ENCODE data around the gene SMYD2. TPM values are rescaled to one million over a fixed set of nuclear protein-coding genes. Genes with fewer than 3 reads are reported as not detected.

SMYD2 gene
- total RNA-seq, 1 donor from 2014 or later: 34.8 TPM

DNA sequence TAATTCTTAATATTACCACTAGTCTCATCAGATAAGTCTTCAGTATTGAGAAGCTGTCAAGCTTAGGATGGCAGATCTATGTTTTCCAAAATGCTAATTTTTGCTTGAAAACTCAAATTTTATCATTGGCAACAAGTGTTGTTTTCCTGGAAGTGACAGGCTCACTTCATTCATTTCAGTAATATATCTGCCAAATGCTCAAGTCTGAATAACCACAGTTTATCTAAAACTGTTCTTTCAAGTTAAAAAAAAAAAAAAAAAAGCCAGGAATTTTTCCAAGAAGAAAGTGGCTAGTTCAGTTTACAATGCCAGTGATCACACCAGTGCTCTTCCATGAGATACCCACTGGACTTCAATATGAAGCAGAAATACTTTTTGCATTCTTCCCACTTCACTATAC lies 20.6 kb downstream of the SMYD2 start:
- no peak overlapping the region for H3K4me3 Mint-ChIP-seq
- DNase-seq (ENCODE audit: low spot score in 2 of 2, unreplicated experiment in 2 of 2): no peak
- no peak for TF ChIP-seq CTCF (IDR thresholded peaks at IDR 0.05; ENCODE audit: unreplicated experiment)
- no peaks in the 10 kb centered on the region for H3K9me3 Mint-ChIP-seq
- no peaks in the 10 kb centered on the region for H3K36me3 Mint-ChIP-seq
- H3K27ac Mint-ChIP-seq: no peak overlapping the region
- H3K27me3 Mint-ChIP-seq (ENCODE audit: low read depth): no peaks in the 10 kb centered on the region
- peaks cover 23% of the 10 kb centered on the region for H3K4me1 Mint-ChIP-seq

DNA sequence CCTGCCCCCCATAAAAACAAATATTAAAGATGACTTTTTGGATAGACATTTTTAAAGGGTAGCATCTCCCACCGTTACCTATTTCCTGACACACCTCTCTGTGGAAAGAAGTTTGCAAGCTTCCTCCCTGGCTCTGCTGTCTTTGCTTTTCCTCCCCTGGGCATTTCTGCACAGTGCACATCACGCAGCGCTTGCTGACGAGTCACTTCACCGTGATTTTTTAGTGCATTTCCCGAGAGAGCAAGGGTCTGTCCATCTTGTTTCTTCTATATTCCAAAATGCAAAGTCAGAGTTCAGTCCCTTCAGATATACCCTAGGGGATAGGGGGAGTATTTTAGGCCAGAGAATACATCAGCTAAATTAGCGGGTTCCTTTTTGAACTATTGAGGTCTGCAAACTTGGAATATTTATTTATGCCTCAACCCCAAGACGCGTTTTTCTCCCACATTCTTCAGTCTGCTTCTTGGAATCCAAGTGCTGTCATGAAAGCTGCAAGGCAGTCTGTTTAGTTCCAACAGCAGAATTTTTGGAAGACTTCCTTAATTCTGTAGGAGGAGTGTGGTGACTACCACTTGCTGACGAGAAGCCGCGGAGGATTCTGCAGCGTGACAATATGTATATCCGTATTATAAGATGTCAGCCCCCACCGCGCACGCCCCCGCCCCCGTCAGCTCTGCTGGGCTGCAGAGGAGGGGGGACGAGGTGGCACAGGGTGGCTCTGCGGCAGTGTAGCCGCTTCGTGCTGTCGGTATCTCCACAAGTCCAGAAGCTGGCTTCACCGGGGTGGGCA lies 22.4 kb downstream of the SMYD2 start:
- Mint-ChIP-seq H3K4me3 (no peak overlapping the region), H3K4me1 (peaks cover 9% of the 10 kb centered on the region), H3K36me3 (no peaks in the 10 kb centered on the region), H3K9me3 (no peaks in the 10 kb centered on the region), H3K27me3 (ENCODE audit: low read depth) (no peaks in the 10 kb centered on the region), H3K27ac (peak overlapping the region; percentile 27)
- DNase-seq (ENCODE audit: low spot score in 2 of 2, unreplicated experiment in 2 of 2): no peak
- TF ChIP-seq CTCF (IDR thresholded peaks at IDR 0.05; ENCODE audit: unreplicated experiment): no peak

GRCh38 chr1:214305164-214305751 lies 24.3 kb downstream of the SMYD2 start:
- Mint-ChIP-seq H3K27me3 (ENCODE audit: low read depth) (no peaks in the 10 kb centered on the region), H3K9me3 (no peaks in the 10 kb centered on the region), H3K4me3 (no peak overlapping the region), H3K4me1 (peaks cover 9% of the 10 kb centered on the region), H3K27ac (no peak overlapping the region), H3K36me3 (no peaks in the 10 kb centered on the region)
- no peak for DNase-seq (ENCODE audit: low spot score in 2 of 2, unreplicated experiment in 2 of 2)
- TF ChIP-seq CTCF (IDR thresholded peaks at IDR 0.05; ENCODE audit: unreplicated experiment): no peak

DNA sequence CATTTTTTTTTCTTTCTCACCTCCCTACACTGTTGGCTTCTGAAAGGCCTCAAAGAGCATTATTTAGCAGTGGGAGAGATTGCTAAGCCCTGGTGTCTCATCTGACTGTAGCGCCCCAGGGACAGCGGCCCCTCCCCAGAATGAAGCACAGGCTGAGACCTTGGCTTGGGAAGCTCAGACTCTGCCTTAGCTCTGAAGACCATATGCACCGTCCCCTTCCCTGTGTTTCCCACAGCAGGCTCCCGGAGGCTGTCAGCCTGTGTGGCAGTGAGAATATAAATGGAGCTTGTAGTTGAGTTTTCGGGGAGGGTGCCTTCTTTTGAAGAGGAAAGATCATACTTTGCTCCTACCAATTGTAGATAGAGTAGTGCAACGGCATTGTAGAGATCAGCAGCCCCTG lies 25.3 kb downstream of the SMYD2 start:
- no peak for TF ChIP-seq CTCF (IDR thresholded peaks at IDR 0.05; ENCODE audit: unreplicated experiment)
- H3K4me3 Mint-ChIP-seq: no peak overlapping the region
- DNase-seq (ENCODE audit: low spot score in 2 of 2, unreplicated experiment in 2 of 2): no peak

GRCh38 chr1:214310010-214310409 lies 29.1 kb downstream of the SMYD2 start:
- H3K36me3 Mint-ChIP-seq: no peaks in the 10 kb centered on the region
- TF ChIP-seq CTCF (IDR thresholded peaks at IDR 0.05; ENCODE audit: unreplicated experiment): no peak
- DNase-seq (ENCODE audit: low spot score in 2 of 2, unreplicated experiment in 2 of 2): no peak
- no peak overlapping the region for H3K27ac Mint-ChIP-seq
- peaks cover 7% of the 10 kb centered on the region for H3K4me1 Mint-ChIP-seq
- no peaks in the 10 kb centered on the region for H3K9me3 Mint-ChIP-seq
- no peak overlapping the region for H3K4me3 Mint-ChIP-seq
- no peaks in the 10 kb centered on the region for H3K27me3 Mint-ChIP-seq (ENCODE audit: low read depth)

More for the DNA sequence above, 25.3 kb downstream of the SMYD2 start:
- H3K36me3 Mint-ChIP-seq: no peaks in the 10 kb centered on the region
- no peak overlapping the region for H3K27ac Mint-ChIP-seq
- no peaks in the 10 kb centered on the region for H3K27me3 Mint-ChIP-seq (ENCODE audit: low read depth)
- H3K4me1 Mint-ChIP-seq: peaks cover 9% of the 10 kb centered on the region
- no peaks in the 10 kb centered on the region for H3K9me3 Mint-ChIP-seq

All from mesothelial cell of epicardium (in vitro differentiated cells).